Measurements from ENCODE around the gene HS1BP3.

DNA sequence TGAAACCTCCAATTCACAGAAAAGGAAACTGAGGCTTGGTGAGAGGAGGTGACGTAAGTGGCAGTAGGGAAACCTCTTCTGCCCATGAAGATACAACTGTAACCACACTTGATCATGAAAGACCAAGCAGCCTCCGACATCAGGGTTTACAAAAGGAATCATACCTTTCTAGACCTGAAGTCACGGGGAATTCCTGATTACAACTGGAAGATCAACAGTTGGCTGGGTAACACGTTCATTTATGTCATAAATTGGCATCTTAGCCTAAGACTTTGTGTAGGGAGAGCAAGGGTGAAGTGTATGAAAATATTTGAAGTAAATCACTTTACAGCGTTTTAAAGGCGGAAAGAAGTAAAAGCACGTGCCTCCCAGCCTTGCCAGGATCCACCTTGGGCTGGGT lies 922 bp downstream of the HS1BP3 start:
- TF ChIP-seq, protein P1, sequence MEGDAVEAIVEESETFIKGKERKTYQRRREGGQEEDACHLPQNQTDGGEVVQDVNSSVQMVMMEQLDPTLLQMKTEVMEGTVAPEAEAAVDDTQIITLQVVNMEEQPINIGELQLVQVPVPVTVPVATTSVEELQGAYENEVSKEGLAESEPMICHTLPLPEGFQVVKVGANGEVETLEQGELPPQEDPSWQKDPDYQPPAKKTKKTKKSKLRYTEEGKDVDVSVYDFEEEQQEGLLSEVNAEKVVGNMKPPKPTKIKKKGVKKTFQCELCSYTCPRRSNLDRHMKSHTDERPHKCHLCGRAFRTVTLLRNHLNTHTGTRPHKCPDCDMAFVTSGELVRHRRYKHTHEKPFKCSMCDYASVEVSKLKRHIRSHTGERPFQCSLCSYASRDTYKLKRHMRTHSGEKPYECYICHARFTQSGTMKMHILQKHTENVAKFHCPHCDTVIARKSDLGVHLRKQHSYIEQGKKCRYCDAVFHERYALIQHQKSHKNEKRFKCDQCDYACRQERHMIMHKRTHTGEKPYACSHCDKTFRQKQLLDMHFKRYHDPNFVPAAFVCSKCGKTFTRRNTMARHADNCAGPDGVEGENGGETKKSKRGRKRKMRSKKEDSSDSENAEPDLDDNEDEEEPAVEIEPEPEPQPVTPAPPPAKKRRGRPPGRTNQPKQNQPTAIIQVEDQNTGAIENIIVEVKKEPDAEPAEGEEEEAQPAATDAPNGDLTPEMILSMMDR (IDR thresholded peaks at IDR 0.05) = no peak
- TF ChIP-seq POLR2A (IDR thresholded peaks at IDR 0.05) = no peak

Data from thyroid gland (tissue), 4 donors.